Peyer's patch (tissue), 4 donors: Measurements from ENCODE around the gene CRELD2. TPM values are rescaled to one million over a fixed set of nuclear protein-coding genes. Genes with fewer than 3 reads are reported as not detected.
A peak's percentile ranks its signal among the peaks of the same experiment; 100 is the strongest.

Source experiments
- DNase-seq, 3 donors: peaks; one replicate each; pipeline ENCODE4 v3.0.0-alpha.2; 2017 to 2019
- H3K27ac ChIP-seq, 4 donors: fragments of 200-600 bp; sonication (generic); one replicate each; pipeline ENCODE4 v1.5.1; 2016 to 2019
- H3K27me3 ChIP-seq, 2 donors: fragments of 200-600 bp; sonication (generic); one replicate each; pipeline ENCODE4 v1.5.1; 2019
- H3K36me3 ChIP-seq, 3 donors: fragments of 200-600 bp; sonication (generic); one replicate each; pipeline ENCODE4 v1.5.1; 2016 to 2019
- H3K4me1 ChIP-seq, 4 donors: fragments of 200-600 bp; sonication (generic); one replicate each; pipeline ENCODE4 v1.5.1; 2016 to 2019
- H3K4me3 ChIP-seq, 4 donors: fragments of 200-600 bp; sonication (generic); 1 replicate in 3 of 4; 2 replicates in 1 of 4; pipeline ENCODE4 v1.5.1; 2016 to 2019; ENCODE audit warnings: mild to moderate bottlenecking in 1 of 4
- H3K9me3 ChIP-seq, 4 donors: fragments of 200-600 bp; sonication (generic); one replicate each; pipeline ENCODE4 v1.5.1; 2016 to 2019; ENCODE audit warnings: mild to moderate bottlenecking in 1 of 4
- POLR2A ChIP-seq, 2 donors: fragments of 450-650 bp; IDR thresholded peaks; one replicate each; pipeline ENCODE4 v1.5.1; 2017; ENCODE audit warnings: antibody characterized with exemption in 2 of 2, mild to moderate bottlenecking in 2 of 2, moderate library complexity in 2 of 2
- total RNA-seq, 4 donors: library from RNA; depleted of rRNA; stranded (reverse); fragments of >200 nt; gene quantifications; one replicate each; pipeline ENCODE4 v1.1.0, GENCODE V29; 2016
- TF ChIP-seq, protein P1 (sequence below), 6 experiments: fragments of 450-650 bp in 4 of 6; fragments of 200-600 bp in 2 of 6; sonication (generic) in 1 of 6; IDR thresholded peaks; one replicate each; pipeline ENCODE4 v1.5.1; 2017 to 2019; ENCODE audit warnings: antibody characterized with exemption in 6 of 6, mild to moderate bottlenecking in 3 of 6, moderate library complexity in 1 of 6

The CRELD2 gene
- total RNA-seq, 4 donors from 2014 or later = 33.3 to 52.0 (median 41.1) TPM

DNA sequence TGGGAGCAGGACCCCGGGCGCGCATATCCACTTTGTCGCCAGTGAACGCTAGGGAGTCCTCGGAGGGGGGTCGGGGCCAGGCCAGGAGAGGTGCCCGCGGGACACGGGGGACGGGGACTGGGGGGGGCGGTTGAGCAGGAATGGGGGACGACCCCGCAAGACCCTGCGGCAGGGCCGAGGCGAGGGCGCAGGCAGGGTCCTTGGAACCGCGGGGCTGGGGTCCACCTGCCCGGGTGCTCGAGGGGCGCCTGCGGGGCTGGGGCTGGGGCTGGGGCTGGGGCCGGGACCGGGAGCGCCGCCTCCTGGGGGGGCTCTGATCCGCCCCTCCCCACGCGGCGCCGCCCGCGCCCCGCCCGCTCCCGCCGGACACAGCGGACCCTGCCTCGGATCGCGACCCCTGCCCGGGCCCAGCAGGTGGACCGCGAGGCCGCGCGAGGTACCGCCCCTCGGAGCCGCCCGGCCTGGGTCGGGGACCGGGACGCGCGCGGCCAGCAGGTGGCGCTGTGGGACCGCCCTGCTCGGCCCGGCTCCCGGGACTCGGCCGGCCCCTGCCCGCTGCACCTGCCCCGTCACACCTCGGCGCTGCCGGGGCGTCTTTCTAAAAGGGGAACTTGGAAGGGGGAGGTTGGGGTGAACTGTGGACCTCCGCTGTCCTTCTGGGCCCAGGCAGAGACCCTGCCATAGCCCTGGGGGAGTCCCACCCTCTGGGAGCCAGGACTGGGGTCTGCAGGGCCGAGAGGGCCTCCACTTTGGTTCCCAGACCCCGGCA, 11.0 kb downstream of the CRELD2 start:
- Histone ChIP-seq H3K27ac (peak overlapping the region in 2 of 4 donors; percentile 3 to 95), H3K4me3 (peak overlapping the region in 3 of 4 donors; percentile 22 to 46 (median 45)), H3K36me3 (peaks cover 0 to 7% (median 0%) of the 10 kb centered on the region in 3 donors), H3K4me1 (peaks cover 2 to 51% (median 36%) of the 10 kb centered on the region in 4 donors), H3K27me3 (no peaks in the 10 kb centered on the region), H3K9me3 (no peaks in the 10 kb centered on the region)
- peak; percentile 82 to 88 (median 85) for DNase-seq
- no peak for TF ChIP-seq POLR2A (IDR thresholded peaks at IDR 0.05)
- TF ChIP-seq, protein P1, sequence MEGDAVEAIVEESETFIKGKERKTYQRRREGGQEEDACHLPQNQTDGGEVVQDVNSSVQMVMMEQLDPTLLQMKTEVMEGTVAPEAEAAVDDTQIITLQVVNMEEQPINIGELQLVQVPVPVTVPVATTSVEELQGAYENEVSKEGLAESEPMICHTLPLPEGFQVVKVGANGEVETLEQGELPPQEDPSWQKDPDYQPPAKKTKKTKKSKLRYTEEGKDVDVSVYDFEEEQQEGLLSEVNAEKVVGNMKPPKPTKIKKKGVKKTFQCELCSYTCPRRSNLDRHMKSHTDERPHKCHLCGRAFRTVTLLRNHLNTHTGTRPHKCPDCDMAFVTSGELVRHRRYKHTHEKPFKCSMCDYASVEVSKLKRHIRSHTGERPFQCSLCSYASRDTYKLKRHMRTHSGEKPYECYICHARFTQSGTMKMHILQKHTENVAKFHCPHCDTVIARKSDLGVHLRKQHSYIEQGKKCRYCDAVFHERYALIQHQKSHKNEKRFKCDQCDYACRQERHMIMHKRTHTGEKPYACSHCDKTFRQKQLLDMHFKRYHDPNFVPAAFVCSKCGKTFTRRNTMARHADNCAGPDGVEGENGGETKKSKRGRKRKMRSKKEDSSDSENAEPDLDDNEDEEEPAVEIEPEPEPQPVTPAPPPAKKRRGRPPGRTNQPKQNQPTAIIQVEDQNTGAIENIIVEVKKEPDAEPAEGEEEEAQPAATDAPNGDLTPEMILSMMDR (IDR thresholded peaks at IDR 0.05) = peak; percentile 86 to 99 (median 98)

DNA sequence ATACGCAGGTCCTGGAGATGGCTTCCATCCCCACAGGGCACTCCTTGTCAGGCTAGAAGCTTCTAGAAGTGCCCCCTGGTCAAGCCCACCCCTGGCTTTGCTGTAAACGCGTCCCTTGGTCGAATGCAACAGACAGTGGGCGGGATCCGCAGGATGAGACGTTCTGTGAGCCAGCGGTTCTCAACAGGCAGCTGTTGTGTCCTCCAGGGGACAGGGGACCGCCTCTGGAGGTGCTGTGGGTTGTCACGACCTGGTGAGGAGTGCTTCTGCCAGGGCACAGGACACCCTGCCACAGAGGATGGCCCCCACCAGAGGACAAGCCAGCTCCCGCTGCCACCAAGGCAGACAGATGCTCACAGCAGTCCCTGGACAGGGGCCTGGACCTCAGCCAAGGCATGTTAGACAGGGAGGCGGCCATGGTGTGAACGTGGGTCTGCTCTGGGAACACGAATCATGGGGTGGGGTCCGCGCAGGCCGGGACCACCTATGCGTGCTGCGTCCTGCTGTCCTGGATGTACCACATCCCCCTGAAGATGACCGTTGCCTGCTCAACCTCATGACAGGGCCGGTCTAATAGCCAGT, 11.7 kb downstream of the CRELD2 start:
- Histone ChIP-seq H3K4me3 (peak overlapping the region in 1 of 4 donors; percentile 46), H3K9me3 (no peaks in the 10 kb centered on the region), H3K27ac (peak overlapping the region in 3 of 4 donors; percentile 3 to 95 (median 74)), H3K36me3 (peaks cover 0 to 7% (median 0%) of the 10 kb centered on the region in 3 donors), H3K27me3 (no peaks in the 10 kb centered on the region), H3K4me1 (peaks cover 9 to 57% (median 43%) of the 10 kb centered on the region in 4 donors)
- TF ChIP-seq, protein P1 (IDR thresholded peaks at IDR 0.05) = no peak
- TF ChIP-seq POLR2A (IDR thresholded peaks at IDR 0.05) = no peak
- DNase-seq = peak in 1 of 3 donors; percentile 37

DNA sequence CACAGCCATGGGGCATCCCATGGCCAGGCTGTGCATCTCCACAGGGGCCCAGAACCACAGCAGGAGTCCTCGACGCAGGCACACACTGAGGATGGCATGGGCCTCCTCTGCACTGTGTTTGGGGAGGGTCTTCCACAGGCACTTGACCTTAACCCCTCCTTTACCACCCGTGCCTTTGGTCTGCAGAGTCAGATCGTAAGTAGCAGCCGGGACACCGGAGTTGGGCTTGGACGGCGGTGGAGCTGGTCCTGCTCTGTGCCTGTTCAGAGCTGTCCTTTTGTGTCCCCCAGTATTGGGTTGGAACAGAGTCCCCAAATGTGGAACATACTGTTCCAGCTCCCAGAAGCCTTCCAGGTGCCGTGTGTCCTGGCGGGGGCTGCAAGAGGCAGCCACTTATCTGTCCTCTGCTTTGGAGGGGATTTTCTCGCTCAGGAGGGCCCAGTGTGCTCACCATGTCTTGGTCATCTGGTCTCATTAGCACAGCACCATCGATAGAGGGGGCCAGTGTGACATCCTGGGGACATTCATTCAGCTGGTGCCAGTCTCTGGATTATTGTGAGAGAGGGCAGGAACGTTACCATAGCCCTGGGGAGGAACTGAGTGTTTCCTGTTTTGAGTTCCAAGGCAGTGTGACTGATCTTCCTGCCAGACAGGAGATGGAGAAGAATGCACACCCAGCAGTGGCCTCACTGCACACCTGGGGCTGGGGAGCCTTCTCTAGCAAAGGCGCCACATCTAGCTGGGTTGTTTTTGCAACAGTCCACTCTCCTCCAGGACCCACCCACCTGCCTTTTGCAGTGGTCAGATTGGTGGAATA, 12.4 kb downstream of the CRELD2 start:
- no peak overlapping the region for H3K4me3 ChIP-seq
- peaks cover 9 to 55% (median 44%) of the 10 kb centered on the region in 4 donors for H3K4me1 ChIP-seq
- H3K36me3 ChIP-seq = peaks cover 0 to under 1% (median 0%) of the 10 kb centered on the region in 3 donors
- peak; percentile 73 to 93 (median 87) for DNase-seq
- H3K27me3 ChIP-seq = no peaks in the 10 kb centered on the region
- peak overlapping the region in 3 of 4 donors; percentile 38 to 95 (median 74) for H3K27ac ChIP-seq
- H3K9me3 ChIP-seq = no peaks in the 10 kb centered on the region
- TF ChIP-seq, protein P1 (IDR thresholded peaks at IDR 0.05) = peak; percentile 40 to 84 (median 64)
- TF ChIP-seq POLR2A (IDR thresholded peaks at IDR 0.05) = peak in 1 of 2 donors; percentile 42

DNA sequence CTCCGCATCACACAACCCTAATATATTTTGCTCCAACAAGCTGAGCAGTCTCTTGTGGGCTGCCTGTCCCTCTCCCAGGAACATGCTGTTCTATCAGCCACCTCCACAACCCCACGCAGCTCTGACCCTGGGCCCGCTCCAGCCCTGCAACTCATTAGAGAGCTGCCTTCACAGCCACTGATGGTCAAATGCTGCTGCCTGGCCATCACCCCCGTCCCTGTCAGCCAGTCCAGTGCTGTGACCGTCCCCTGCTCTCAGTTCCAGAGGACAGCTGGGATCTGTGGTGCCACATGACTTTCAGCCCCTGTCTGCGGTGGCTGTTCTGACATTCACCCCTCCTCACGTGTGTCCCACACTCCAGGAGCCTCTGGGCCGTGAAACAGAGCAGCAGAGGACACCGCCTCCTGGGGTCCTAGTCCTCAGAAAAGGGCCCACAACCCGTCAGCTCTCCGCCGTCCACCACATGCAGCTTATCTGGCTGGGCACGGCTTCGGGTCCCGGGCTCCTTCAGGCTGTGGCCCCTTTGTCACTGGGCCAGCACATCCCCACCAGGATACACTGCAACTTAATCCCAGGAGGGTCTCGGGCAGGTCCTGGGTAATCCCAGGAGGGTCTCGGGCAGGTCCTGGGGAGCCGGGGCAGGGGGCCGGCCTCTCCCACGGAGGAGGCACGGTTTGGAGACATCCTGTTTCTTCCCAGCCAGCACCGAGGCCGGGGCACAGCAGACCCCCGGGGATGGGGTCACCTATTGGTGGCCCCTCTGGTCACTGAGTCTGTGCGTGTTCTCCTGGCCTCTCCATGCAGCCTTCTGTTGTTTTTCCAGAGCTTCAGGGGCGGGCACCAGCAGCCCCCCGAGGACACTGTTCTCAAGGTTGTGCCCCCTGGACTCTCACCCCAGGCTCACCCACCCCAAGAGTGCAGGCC, 15.1 kb downstream of the CRELD2 start:
- Histone ChIP-seq H3K4me3 (no peak overlapping the region), H3K27ac (peak overlapping the region; percentile 89 to 95 (median 90)), H3K9me3 (no peaks in the 10 kb centered on the region), H3K36me3 (no peaks in the 10 kb centered on the region), H3K27me3 (no peaks in the 10 kb centered on the region), H3K4me1 (peaks cover 9 to 75% (median 50%) of the 10 kb centered on the region in 4 donors)
- peak in 1 of 3 donors; percentile 76 for DNase-seq
- TF ChIP-seq, protein P1 (IDR thresholded peaks at IDR 0.05) = no peak
- TF ChIP-seq POLR2A (IDR thresholded peaks at IDR 0.05) = peak in 1 of 2 donors; percentile 28
